BJ (cell line): ENCODE results near the gene ATOH8. TPM values are rescaled to one million over a fixed set of nuclear protein-coding genes. Genes with fewer than 3 reads are reported as not detected.

Experiments used
- CTCF ChIA-PET: fragments of 350-600 bp; formaldehyde crosslinking; extraction: SDS; loops from one replicate; lab custom pipeline; 2021; ENCODE audit warnings: antibody characterized with exemption, inconsistent platforms; lab: Yijun Ruan, JAX
- POLR2A ChIA-PET: fragments of 300-600 bp; sonication (Branson Sonifier 250); formaldehyde crosslinking; extraction: SDS; loops from one replicate; lab custom pipeline; 2021; ENCODE audit warnings: antibody characterized with exemption; lab: Charles Lee
- DNase-seq: peaks from one replicate; pipeline ENCODE4 v3.0.0-alpha.2; 2011; ENCODE audit warnings: low read depth
- H3K27me3 ChIP-seq: 2 replicates; pipeline ENCODE4 v1.6.0; 2011; ENCODE audit warnings: low read length; ENCODE audit not compliant: control insufficient read depth, insufficient read depth
- H3K36me3 ChIP-seq: 2 replicates; pipeline ENCODE4 v1.5.1; 2011; ENCODE audit warnings: low read length; ENCODE audit not compliant: control insufficient read depth, insufficient read depth
- H3K4me3 ChIP-seq: 2 replicates; pipeline ENCODE4 v1.5.1; 2011; ENCODE audit warnings: low read depth, mild to moderate bottlenecking, control low read depth, low read length
- CTCF ChIP-seq: IDR thresholded peaks from 2 replicates; pipeline ENCODE4 v1.5.1; 2011; ENCODE audit warnings: low read depth, mild to moderate bottlenecking, control low read depth, inconsistent platforms, low read length, moderate library complexity; ENCODE audit not compliant: insufficient read depth
- polyA plus RNA-seq: library from polyadenylated mRNA; depleted of rRNA; stranded (reverse); fragments of >200 nt; gene quantifications from 2 replicates; pipeline ENCODE4 v1.2.3, GENCODE V29; 2011

Gene ATOH8
- polyA plus RNA-seq, 1 experiment = 19.5 TPM

GRCh38 chr2:85706063-85706462 lies 47.7 kb upstream of the ATOH8 start:
- H3K36me3 ChIP-seq = no peaks in the 10 kb centered on the region
- no peaks in the 10 kb centered on the region for H3K27me3 ChIP-seq
- TF ChIP-seq CTCF = no peak
- POLR2A ChIA-PET = no interaction called here
- no peak for DNase-seq
- CTCF ChIA-PET = interaction anchor here (0.7 to 7.7 kb wide), 11 partner anchors 9 to 293 kb away, joined by 3 to 92 read pairs (median 17); no protein-coding TSS in a partner anchor
- H3K4me3 ChIP-seq = no peak overlapping the region

GRCh38 chr2:85706599-85707296 lies 47.0 kb upstream of the ATOH8 start:
- no peak for DNase-seq

GRCh38 chr2:85707304-85707703 lies 46.5 kb upstream of the ATOH8 start:
- H3K4me3 ChIP-seq = no peak overlapping the region
- no peaks in the 10 kb centered on the region for H3K36me3 ChIP-seq
- ChIA-PET POLR2A (no interaction called here), CTCF (interaction anchor here (0.7 to 7.7 kb wide), 22 partner anchors 10 to 1287 kb away, joined by 3 to 92 read pairs (median 6); partner anchors contain the start of gene GNLY)
- TF ChIP-seq CTCF = peak; percentile 85
- peak; percentile 58 for DNase-seq
- no peaks in the 10 kb centered on the region; the same call in 1 of the 2 replicates for H3K27me3 ChIP-seq

More at GRCh38 chr2:85706599-85707296, 47.0 kb upstream of the ATOH8 start:
- Histone ChIP-seq H3K4me3 (no peak overlapping the region), H3K36me3 (no peaks in the 10 kb centered on the region), H3K27me3 (no peaks in the 10 kb centered on the region; the same call in 1 of the 2 replicates)
- no peak for TF ChIP-seq CTCF
- ChIA-PET POLR2A (no interaction called here), CTCF (interaction anchor here (0.6 to 7.7 kb wide), 23 partner anchors 10 to 488 kb away, joined by 3 to 92 read pairs (median 6); partner anchors contain the start of gene GNLY)

GRCh38 chr2:85708641-85709040 lies 45.1 kb upstream of the ATOH8 start:
- Histone ChIP-seq H3K4me3 (no peak overlapping the region), H3K27me3 (no peaks in the 10 kb centered on the region; the same call in 1 of the 2 replicates), H3K36me3 (no peaks in the 10 kb centered on the region)
- POLR2A ChIA-PET = no interaction called here
- no peak for DNase-seq
- CTCF ChIA-PET = interaction anchor here (0.9 to 7.7 kb wide), 10 partner anchors 11 to 76 kb away, joined by 4 to 92 read pairs (median 10); no protein-coding TSS in a partner anchor
- no peak for TF ChIP-seq CTCF

GRCh38 chr2:85709401-85709811 lies 44.4 kb upstream of the ATOH8 start:
- ChIA-PET CTCF (interaction anchor here (1.2 to 7.7 kb wide), 8 partner anchors 10 to 104 kb away, joined by 4 to 92 read pairs (median 8); no protein-coding TSS in a partner anchor), POLR2A (no interaction called here)
- no peak overlapping the region for H3K4me3 ChIP-seq
- H3K36me3 ChIP-seq = no peaks in the 10 kb centered on the region; the same call in 1 of the 2 replicates
- no peak for TF ChIP-seq CTCF
- DNase-seq = no peak
- no peaks in the 10 kb centered on the region; the same call in 1 of the 2 replicates for H3K27me3 ChIP-seq
